NCI-H82 treated with DMSO at 0.1 percent for 48 hours (cell line): Measurements from ENCODE around the gene OR52E5.

Experiments
- DNase-seq: peaks from one replicate; lab custom pipeline; 2025; ENCODE audit not compliant: unreplicated experiment; lab: John Stamatoyannopoulos, UW

Gene OR52E5

GRCh38 chr11:5932671-5933070, 39.7 kb downstream of the OR52E5 start:
- DNase-seq: no peak

- DNase-seq: no peak
Observed at GRCh38 chr11:5933116-5933515, 40.1 kb downstream of the OR52E5 start.

- no peak for DNase-seq
Observed at GRCh38 chr11:5937868-5938602, 45.0 kb downstream of the OR52E5 start.

- DNase-seq: no peak
Observed at GRCh38 chr11:5938603-5938965, 45.6 kb downstream of the OR52E5 start.

- DNase-seq: no peak
Observed at GRCh38 chr11:5940748-5941147, 47.7 kb downstream of the OR52E5 start.

- no peak for DNase-seq
Observed at GRCh38 chr11:5941951-5942350, 48.9 kb downstream of the OR52E5 start, which contains the start of gene OR56A3. Gene OR56A3 (plus strand): TSS chr11:5942251. CDS start chr11:5947347, 5,096 bp downstream.
